Stimulated activated naive CD8-positive, alpha-beta T cell treated with anti-CD3 and anti-CD28 coated beads, Interleukin-15, Interleukin-2, amounts not matched to agents 100 U/mL and 50 U/mL, for 24 hours (primary cell): ENCODE measurements around the gene RABGAP1L.
A peak's percentile ranks its signal among the peaks of the same experiment; 100 is the strongest.
"Not testable (repeated sequence)": the region's sequence is repeated elsewhere in the genome, so short reads cannot be mapped to it uniquely, and the experiment has no call there.

Experiments
- ATAC-seq: fragments of 150-1000 bp; cut with Tn5 transposase; one replicate; pipeline ENCODE4 v1.10.0; 2021
- DNase-seq: peaks from one replicate; pipeline ENCODE4 v3.0.0; 2021

The RABGAP1L gene

GRCh38 chr1:174367892-174368291, 208.6 kb downstream of the RABGAP1L start:
- DNase-seq (no peak), ATAC-seq (no peak)

DNA sequence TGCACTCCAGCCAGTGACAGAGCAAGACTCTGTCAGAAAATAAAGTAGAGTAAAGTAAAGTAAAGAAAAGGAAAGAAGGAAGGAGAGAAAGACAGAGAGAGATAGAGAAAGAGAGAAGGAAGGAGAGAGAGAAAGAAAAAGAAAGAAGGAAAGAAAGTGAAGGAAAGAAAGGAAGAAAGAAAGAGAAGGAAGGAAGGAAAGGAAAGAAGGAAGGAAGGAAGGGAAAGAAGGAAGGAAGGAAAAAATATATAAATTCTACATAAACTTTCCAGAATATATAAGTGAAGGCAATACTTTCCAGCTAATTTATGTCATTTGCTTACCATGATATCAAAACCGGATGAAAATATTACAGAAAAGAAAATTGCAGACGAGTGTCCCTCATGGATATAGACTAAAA, 216.7 kb downstream of the RABGAP1L start:
- DNase-seq (no peak), ATAC-seq (no peak)

DNA sequence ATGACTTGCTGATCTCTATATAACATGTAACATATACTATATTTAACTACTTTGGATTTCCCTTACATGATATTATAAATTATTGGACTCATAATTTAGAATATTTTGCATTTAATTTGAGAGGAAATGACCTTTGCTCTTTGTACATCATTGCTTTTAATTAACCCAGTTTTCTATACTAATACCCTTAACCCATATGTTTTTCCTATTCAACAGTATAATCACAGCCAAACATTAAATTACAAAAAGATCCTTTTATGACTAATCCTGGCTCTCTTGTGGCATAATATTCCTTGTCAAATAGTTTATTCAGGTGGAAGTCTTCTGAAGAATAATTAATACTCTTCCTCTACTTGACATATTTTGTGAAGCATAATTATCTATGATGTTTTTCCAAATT, 232.4 kb downstream of the RABGAP1L start:
- DNase-seq (no peak), ATAC-seq (no peak)

DNA sequence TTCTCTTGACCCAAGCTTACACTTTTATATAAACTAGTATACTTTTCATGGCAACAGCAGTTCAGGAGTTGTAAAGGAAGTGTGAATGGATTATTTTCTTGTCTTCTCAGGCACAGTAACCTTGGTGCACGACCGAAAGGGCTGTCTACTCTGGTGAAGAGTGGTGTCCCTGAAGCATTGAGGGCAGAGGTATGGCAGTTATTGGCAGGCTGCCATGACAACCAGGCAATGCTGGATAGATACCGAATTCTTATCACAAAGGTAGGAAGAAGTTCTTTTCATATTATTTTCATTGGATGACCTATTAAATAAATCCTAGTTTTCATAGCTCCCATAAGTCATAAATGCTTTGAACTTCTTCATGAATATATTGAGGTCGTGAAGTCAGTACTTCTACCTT, 234.6 kb downstream of the RABGAP1L start:
- ATAC-seq (no peak), DNase-seq (no peak)

DNA sequence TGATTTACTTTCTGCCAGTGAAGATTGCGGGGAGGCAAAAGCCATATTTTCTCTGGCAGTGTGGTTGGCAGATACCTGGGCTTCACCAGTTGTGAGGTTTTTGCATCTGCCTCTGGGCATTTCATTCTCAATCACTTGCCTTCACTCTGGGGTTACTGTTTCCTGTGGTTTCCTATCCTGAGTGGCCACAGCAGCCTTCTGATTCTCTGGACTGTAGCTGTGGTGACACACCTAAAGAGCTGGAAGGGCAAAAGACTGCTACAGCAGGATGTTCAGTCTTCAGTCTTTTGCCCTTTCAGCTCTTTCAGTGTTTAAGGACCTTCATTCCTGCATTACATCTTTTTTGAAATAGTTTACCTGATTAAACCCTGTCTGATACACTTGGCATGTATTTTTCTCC, 237.9 kb downstream of the RABGAP1L start:
- ATAC-seq: peak; percentile 14

DNA sequence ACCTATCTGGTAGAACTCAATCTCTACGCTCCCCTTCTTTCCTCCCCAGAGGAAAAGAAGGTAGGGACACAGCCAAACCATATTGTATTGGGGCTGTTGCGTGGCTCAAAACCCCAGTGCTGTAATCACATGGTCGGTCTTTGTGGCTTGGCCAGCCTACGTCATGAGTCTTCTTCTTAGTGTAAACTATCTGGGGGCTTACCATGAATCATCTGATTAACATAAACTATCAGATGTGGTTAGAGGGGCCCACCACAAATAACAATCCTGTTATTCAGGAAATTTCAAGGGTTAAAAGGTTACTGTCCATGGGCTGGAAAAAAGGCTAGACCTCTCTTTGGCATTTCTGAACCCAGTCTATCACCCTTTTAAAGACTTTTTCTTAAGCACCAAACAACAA, 238.9 kb downstream of the RABGAP1L start:
- ATAC-seq: peak; percentile 28
- DNase-seq: no peak

More for the DNA sequence above, 237.9 kb downstream of the RABGAP1L start:
- DNase-seq: no peak

- DNase-seq (no peak), ATAC-seq (no peak)
Observed at GRCh38 chr1:174399211-174399610, 239.9 kb downstream of the RABGAP1L start.

GRCh38 chr1:174401075-174401474, 241.8 kb downstream of the RABGAP1L start:
- DNase-seq: no peak
- no peak for ATAC-seq

DNA sequence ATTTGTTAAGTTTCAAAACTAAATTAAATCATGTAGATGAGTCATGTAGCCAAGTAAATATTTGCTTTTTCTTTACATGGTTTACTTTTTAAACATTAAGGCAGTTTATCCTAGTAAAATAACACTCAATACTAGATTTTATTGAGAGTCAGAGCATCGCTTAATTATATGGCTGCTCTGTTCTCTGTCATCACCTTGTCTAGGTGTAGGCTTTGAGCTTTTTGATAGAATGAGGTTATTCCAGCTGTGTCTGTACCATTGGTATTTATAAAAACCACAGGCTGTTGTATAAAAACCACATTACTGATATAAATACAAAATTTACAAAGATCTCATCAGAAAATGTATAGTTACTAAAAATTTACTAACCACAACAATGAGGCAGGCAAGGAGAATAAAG, 245.9 kb downstream of the RABGAP1L start:
- DNase-seq: no peak
- no peak for ATAC-seq

- DNase-seq: no peak
- no peak for ATAC-seq
Observed at GRCh38 chr1:174406421-174406820, 247.1 kb downstream of the RABGAP1L start.

GRCh38 chr1:174407665-174408064, 248.3 kb downstream of the RABGAP1L start:
- ATAC-seq (no peak), DNase-seq (no peak)

GRCh38 chr1:174408146-174408545, 248.8 kb downstream of the RABGAP1L start:
- ATAC-seq (no peak), DNase-seq (no peak)

DNA sequence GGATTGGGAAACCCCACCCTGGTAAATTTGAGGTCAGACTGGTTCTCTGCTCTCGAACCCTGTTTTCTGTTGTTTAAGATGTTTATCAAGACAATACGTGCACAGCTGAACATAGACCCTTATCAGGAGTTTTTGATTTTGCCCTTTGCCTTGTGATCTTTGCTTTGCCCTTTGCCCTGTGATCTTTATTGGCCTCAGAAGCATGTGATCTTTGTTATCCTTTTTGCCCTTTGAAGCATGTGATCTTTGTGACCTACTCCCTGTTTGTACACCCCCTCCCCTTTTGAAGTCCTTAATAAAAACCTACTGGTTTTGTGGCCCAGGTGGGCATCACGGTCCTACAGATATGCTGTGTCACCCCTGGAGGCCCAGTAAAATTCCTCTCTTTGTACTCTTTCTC, 250.5 kb downstream of the RABGAP1L start:
- DNase-seq, ATAC-seq: not testable (repeated sequence)

DNA sequence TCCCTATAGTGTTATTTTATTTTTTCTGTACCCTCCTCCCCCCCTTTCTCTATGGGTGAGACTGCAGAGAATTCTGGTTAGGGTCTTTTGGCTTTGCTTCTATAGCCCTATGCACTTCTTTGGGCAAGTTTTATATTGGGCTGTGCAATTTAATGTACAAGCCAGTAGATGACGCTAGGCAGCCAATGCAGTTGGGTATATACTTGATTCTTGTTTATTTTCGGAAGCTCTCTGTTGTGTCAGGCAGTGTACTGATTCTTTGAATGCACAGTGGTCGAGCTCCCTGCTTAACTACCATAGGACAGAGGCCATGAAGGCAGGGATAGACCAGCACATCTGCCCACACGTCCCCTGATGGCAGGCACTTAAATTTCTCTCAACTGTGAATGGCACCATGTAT, 254.3 kb downstream of the RABGAP1L start:
- ATAC-seq: no peak
- no peak for DNase-seq

DNA sequence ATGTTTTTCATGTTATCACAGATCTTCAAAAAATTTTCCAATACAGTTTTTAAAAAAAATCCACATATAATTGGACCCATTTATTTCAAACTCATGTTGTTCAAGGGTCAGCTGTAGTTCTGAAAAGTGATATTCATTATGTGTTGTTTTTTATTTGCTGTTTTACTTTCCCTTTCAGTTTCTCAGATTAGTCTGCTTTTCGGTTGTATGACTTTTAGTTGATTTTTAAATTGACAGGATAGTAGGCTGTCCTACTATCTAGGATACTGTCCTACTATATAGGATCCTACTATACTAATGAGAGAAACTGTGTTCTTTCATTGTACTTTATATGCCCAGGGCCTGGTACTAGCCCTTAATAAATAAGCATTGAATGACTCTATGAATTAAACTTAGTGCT, 254.9 kb downstream of the RABGAP1L start:
- no peak for DNase-seq
- no peak for ATAC-seq

DNA sequence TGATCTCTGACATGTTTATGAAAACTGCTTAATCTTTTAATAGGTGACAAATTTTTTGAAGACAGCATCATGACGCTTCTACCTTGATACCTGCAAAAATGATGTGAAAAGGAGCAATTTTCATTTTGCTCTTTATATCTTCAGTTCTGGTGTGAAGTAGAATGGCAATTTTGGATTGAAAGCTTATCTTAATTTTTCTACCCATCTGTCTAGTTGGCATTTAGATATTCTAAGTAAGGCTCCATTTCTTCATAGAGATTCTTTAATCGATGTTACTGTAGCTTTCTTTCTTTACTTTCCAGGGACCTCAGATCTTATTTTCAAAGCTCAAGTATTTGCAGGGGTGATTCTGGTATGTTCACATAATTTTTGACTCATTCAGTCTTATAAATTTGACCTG, 256.2 kb downstream of the RABGAP1L start:
- DNase-seq: no peak

GRCh38 chr1:174417921-174418320, 258.6 kb downstream of the RABGAP1L start:
- DNase-seq: no peak

More for the DNA sequence above, 256.2 kb downstream of the RABGAP1L start:
- no peak for ATAC-seq

GRCh38 chr1:174425121-174425520, 265.8 kb downstream of the RABGAP1L start:
- ATAC-seq (no peak), DNase-seq (no peak)

More at GRCh38 chr1:174417921-174418320, 258.6 kb downstream of the RABGAP1L start:
- no peak for ATAC-seq

DNA sequence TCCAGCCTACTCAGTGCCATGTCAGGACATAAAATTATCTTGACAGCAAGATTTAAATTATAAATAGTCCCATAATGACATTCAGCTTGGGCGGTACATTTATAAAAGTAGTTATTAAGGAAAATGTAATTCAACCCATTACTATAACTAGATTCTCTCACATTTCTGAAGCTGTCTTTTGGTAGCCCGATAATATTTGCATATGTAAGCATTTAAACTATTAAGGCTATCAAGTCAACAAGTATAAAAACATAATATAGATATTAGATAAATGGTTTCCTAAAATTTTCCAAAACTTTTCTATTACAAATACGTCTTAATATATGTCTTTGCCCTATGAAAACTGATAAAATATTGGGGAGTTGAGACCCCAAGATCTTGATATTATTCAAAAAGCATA, 266.8 kb downstream of the RABGAP1L start:
- ATAC-seq: no peak
- no peak for DNase-seq

DNA sequence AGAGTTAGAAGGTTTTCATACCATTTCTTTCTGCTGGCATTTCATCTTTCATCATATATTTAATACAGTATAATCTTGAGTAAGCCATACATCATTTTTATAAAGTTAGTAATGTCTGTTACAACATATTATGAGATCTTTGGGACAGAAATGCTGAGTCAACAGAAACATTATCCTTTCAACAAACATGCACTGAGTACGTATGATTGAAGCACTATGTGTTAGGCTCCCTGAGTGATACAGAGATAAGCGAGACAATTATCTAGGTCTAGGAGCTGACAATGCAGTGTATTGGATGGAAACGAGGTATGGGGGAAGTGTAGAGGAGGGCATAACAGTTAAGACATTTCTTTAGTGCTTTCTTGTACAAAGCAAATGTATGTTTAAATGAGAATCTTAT, 268.7 kb downstream of the RABGAP1L start:
- no peak for ATAC-seq
- no peak for DNase-seq

DNA sequence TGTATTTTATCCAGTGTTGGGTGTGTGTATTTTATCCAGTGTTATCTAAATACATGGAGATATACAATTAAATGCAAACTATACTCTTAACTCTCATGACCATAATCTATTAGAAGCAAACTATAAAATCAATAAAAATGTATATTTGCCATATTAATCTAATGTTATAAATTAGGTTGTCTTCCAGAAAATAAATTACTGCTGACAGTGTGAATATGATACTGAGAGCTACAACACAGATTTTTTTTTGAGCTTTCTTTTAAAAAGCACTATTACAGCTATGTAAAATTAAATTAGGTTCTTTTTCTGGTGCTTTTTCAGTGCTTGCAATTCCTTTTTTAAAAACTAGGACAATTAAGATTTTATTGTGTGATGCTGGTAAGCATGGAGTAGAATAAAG, 269.4 kb downstream of the RABGAP1L start:
- ATAC-seq: no peak
- DNase-seq: no peak

DNA sequence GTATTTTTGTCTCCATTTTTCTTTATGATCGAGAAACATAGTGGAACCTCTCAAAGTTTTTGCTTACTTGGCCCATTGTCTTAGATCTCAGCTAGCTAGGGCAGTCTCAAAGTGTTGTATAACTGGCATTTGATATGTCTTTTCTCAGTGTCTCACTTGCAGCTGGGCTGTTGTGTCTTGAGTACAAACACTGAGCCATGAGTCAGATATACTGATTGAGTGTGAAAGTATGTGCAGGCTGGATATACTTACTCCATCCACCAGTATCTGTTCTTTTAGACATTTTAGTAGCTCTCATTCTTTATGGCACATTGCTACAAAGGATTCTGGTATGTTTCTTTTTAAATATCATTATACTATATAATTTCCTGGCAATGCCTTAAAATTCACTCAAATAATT, 274.1 kb downstream of the RABGAP1L start:
- DNase-seq (no peak), ATAC-seq (no peak)

DNA sequence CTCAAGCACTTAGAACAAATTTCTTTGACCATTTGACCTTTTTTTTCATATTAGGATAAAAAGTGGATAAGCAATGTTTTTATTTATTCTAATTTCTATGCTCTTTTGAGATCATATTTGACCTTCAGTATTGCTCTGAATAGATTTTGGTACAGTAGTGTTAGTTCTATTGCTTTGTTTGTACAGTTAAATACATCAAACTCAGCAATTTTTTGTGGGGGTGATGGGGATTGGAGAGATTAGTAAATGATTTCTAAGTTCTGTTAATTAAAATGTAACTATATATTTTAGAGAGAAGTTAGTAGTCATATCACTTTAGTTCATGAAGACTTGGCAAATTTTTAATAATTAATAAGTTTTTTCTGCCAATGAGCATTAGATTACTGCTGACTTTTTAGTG, 286.0 kb downstream of the RABGAP1L start:
- DNase-seq (no peak), ATAC-seq (no peak)

- no peak for DNase-seq
- no peak for ATAC-seq
Observed at GRCh38 chr1:174445817-174446216, 286.5 kb downstream of the RABGAP1L start.

GRCh38 chr1:174447866-174448530, 288.7 kb downstream of the RABGAP1L start, which contains the start of gene GPR52:
TSS of gene GPR52 (plus strand) at chr1:174447964. CDS start at chr1:174448112, 148 bp downstream.
- no peak for DNase-seq
- ATAC-seq: no peak
